HG03558 (cell line): Measurements from ENCODE around the gene SMIM10.
"Not testable (repeated sequence)": the region's sequence is repeated elsewhere in the genome, so short reads cannot be mapped to it uniquely, and the experiment has no call there.

ENCODE experiments used
- ATAC-seq: cut with Tn5 transposase; IDR thresholded peaks from one replicate; pipeline ENCODE4 v1.9.1; 2021; ENCODE audit warnings: moderate number of reproducible peaks; ENCODE audit not compliant: unreplicated experiment; ENCODE audit errors: extremely low read depth

The SMIM10 gene

DNA sequence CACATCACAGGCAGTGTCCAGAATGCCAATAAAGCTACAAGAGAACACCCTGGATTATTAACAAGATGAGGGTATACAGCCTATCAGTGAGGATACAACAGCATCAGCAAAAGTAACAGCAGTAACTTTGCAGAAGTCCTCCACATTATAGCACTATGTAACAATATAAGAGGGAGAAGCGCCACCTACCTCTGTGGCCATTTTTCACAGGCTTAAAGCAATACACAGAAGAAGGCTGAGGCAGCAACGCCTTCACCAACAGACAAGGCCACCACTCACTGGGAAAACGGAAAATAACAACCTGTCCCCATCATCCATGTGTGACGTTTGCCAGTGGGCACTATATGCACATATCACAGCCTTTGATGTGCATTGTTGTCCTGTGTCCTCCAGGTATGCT is 19.0 kb downstream of the SMIM10 start:
- no peak for ATAC-seq

- no peak for ATAC-seq
These were observed 20.1 kb downstream of the SMIM10 start for GRCh38 chrX:135010921-135011320.

GRCh38 chrX:135015523-135016245 is 24.9 kb downstream of the SMIM10 start:
- ATAC-seq = no peak

DNA sequence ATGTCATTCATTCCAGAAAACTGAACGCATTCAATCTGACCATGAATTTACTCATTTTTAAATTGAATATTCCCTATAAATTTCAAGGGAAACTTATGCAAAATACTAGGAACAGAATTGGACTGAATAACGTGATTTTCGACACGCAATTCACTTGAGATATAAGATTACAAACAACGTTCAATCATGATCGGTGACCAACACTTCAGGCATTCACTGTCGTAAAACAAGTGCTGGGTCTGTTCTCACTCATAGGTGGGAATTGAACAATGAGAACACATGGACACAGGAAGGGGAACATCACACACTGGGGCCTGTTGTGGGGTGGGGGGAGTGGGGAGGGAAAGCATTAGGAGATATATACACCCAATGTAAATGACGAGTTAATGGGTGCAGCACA is 29.1 kb downstream of the SMIM10 start:
- not testable (repeated sequence) for ATAC-seq

DNA sequence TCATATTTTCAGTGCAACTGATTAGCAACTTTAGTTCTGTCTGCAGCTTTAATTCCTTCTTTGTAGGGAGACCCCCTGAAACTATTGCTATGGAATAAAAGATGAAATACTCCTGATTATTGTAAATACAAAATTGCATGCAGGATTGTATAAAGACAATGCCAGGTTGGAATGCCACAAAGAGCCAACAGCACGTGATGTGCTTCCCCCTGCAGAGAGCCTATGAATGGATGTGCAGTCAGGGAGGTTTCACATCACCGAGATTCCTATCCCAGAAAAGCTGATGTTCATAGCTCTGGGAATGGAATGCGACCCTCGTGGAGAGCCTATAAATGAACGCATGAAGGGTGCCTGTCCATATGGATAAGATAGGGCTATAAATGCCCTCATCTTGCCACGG is 33.0 kb downstream of the SMIM10 start:
- ATAC-seq = not testable (repeated sequence)

GRCh38 chrX:135024526-135024925 is 33.7 kb downstream of the SMIM10 start:
- no peak for ATAC-seq

- not testable (repeated sequence) for ATAC-seq
These were observed 39.6 kb downstream of the SMIM10 start for GRCh38 chrX:135030207-135030963.

DNA sequence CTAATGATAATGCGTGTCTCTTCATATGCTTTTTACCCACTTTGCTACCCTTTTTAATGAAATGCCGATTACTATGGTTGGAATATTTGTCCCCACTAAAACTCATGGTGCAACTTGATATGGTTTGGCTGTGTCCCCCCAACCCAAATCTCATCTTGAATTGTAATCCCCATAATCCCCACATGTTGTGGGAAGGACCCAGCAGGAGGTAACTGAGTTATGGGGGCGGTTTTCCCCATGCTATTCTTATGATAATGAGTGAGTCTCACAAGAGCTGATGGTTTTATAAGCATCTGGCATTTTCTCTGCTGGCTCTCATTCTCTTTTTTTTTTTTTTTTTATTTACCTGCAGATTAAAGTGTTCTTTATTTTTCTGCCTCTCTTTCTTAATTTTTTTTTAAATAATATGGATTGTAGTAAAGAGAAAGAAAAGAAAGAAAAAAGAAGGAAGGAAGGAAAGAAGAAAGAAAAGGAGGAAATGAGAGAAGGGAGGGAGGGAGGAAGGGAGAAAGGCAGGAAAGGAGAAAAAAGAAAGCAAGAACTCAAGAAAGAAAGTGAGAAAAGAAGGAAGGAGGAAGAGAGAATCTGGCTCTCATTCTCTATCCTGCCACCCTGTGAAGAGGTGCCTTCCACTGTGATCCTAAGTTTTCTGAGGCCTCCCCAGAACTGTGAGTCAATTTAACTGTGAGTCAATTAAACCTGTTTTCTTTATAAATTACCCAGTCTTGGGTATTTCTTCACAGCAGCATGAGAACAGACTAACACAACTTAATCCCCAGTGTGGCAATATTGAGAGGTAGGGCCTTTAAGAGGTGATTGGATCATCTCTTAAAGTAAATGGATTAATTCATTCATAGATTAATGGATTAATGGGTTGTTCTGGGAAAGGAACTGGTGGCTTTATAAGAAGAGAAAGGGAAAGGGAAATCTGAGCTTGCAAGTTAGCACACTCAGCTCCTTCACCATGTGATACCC is 50.6 kb downstream of the SMIM10 start:
- ATAC-seq = not testable (repeated sequence)
